MM.1S (cell line): ENCODE results near the gene FAM110D.

ENCODE experiments used
- DNase-seq: peaks from one replicate; pipeline ENCODE4 v3.0.0-alpha.2; 2015
- H2AFZ ChIP-seq: fragments of 300-600 bp; sonication (generic); 2 replicates; pipeline ENCODE4 v1.6.0; 2016; ENCODE audit warnings: antibody characterized with exemption, low read length
- H3F3A ChIP-seq: fragments of 300-600 bp; sonication (generic); 2 replicates; pipeline ENCODE4 v1.6.1; 2016; ENCODE audit warnings: mild to moderate bottlenecking, antibody characterized with exemption, low read length, moderate library complexity, mixed read lengths; ENCODE audit not compliant: insufficient read depth
- H3K27ac ChIP-seq: fragments of 300-600 bp; sonication (generic); 2 replicates; pipeline ENCODE4 v1.5.1; 2016; ENCODE audit warnings: mild to moderate bottlenecking, low read length
- H3K27me3 ChIP-seq: fragments of 300-600 bp; sonication (generic); replicated peaks from 2 replicates; pipeline ENCODE4 v1.6.0; 2016; ENCODE audit warnings: low read length; ENCODE audit not compliant: insufficient read depth
- H3K36me3 ChIP-seq: fragments of 300-600 bp; sonication (generic); replicated peaks from 2 replicates; pipeline ENCODE4 v1.6.1; 2016; ENCODE audit warnings: mild to moderate bottlenecking, low read length, mixed read lengths; ENCODE audit not compliant: insufficient read depth
- H3K4me1 ChIP-seq: fragments of 300-600 bp; sonication (generic); 2 replicates; pipeline ENCODE4 v1.6.1; 2016; ENCODE audit warnings: low read length, mixed read lengths
- H3K4me2 ChIP-seq: fragments of 300-600 bp; sonication (generic); 2 replicates; pipeline ENCODE4 v1.6.0; 2016; ENCODE audit warnings: low read depth, low read length
- H3K4me3 ChIP-seq: fragments of 300-600 bp; sonication (generic); 2 replicates; pipeline ENCODE4 v1.5.1; 2016; ENCODE audit warnings: low read length, mixed read lengths
- H3K79me2 ChIP-seq: fragments of 300-600 bp; sonication (generic); 2 replicates; pipeline ENCODE4 v1.6.1; 2016; ENCODE audit warnings: mixed run types, low read length, mixed read lengths
- H3K9ac ChIP-seq: fragments of 300-600 bp; sonication (generic); 2 replicates; pipeline ENCODE4 v1.6.1; 2016; ENCODE audit warnings: low read length, mixed read lengths
- H3K9me2 ChIP-seq: fragments of 300-600 bp; sonication (generic); replicated peaks from 2 replicates; pipeline ENCODE4 v1.6.1; 2016; ENCODE audit warnings: mild to moderate bottlenecking, low read length, mixed read lengths; ENCODE audit not compliant: insufficient read depth
- H3K9me3 ChIP-seq: fragments of 300-600 bp; sonication (generic); replicated peaks from 2 replicates; pipeline ENCODE4 v1.6.1; 2016; ENCODE audit warnings: mild to moderate bottlenecking, low read length, mixed read lengths; ENCODE audit not compliant: insufficient read depth
- H4K20me1 ChIP-seq: fragments of 300-600 bp; sonication (generic); 2 replicates; pipeline ENCODE4 v1.6.1; 2016; ENCODE audit warnings: mild to moderate bottlenecking, low read length, moderate library complexity, mixed read lengths; ENCODE audit not compliant: insufficient read depth
- CTCF ChIP-seq: fragments of 300-600 bp; sonication (generic); IDR thresholded peaks from 2 replicates; pipeline ENCODE4 v1.5.1; 2016; ENCODE audit warnings: antibody characterized with exemption, low read length, mixed read lengths
- EZH2 ChIP-seq: fragments of 300-600 bp; sonication (generic); optimal IDR thresholded peaks from 2 replicates; pipeline ENCODE3; 2017; ENCODE audit warnings: low read depth, mild to moderate bottlenecking, antibody characterized with exemption, low read length, mixed read lengths
- EZH2phosphoT487 ChIP-seq: fragments of 300-600 bp; sonication (generic); IDR thresholded peaks from 2 replicates; pipeline ENCODE4 v1.6.1; 2018; ENCODE audit warnings: antibody characterized with exemption, low read length

Gene FAM110D

GRCh38 chr1:26191739-26192138 lies 32.9 kb downstream of the FAM110D start:
- H3K9ac ChIP-seq: no peak overlapping the region

DNA sequence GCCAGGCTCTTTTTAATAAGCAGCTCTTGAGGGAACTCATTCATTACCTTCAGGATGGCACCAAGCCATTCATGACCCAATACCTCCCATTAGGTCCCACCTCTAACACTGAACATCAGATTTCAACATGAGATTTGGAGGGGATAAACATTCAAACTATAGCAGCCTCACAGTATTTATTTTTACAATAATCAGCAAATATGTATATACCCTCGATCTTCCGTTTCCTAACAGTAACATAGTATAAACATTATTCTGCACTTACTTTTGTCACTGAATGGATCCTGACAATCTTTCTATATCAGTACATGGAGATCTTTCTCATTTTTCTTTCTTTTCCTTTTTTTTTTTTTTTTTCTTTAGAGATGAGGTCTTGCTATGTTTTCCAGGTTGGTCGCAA lies 36.9 kb downstream of the FAM110D start:
- Histone ChIP-seq H3K9ac (no peak overlapping the region), H3K36me3 (no peaks in the 10 kb centered on the region), H3K27me3 (0 out of 2 replicates have a peak, but pooled peaks cover 3% of the 10 kb centered on the region), H2AFZ (no peak overlapping the region), H3K4me1 (no peaks in the 10 kb centered on the region; the same call in 1 of the 2 replicates), H3K4me3 (no peak overlapping the region), H4K20me1 (no peaks in the 10 kb centered on the region), H3K9me2 (no peaks in the 10 kb centered on the region), H3K4me2 (no peak overlapping the region), H3K79me2 (no peaks in the 10 kb centered on the region), H3K27ac (no peak overlapping the region), H3F3A (no peaks in the 10 kb centered on the region), H3K9me3 (no peaks in the 10 kb centered on the region)
- no peak for TF ChIP-seq CTCF
- no peak for TF ChIP-seq EZH2
- no peak for TF ChIP-seq EZH2phosphoT487
- DNase-seq: no peak

More at GRCh38 chr1:26191739-26192138, 32.9 kb downstream of the FAM110D start:
- H3K9me2 ChIP-seq: no peaks in the 10 kb centered on the region
- H3K4me2 ChIP-seq: no peak overlapping the region
- 0 out of 2 replicates have a peak, but pooled peaks cover 3% of the 10 kb centered on the region for H3K27me3 ChIP-seq
- H3K27ac ChIP-seq: no peak overlapping the region
- H3F3A ChIP-seq: no peaks in the 10 kb centered on the region
- no peak overlapping the region for H2AFZ ChIP-seq
- no peaks in the 10 kb centered on the region for H4K20me1 ChIP-seq
- H3K79me2 ChIP-seq: no peaks in the 10 kb centered on the region
- no peaks in the 10 kb centered on the region; the same call in 1 of the 2 replicates for H3K4me1 ChIP-seq
- no peak overlapping the region for H3K4me3 ChIP-seq
- no peaks in the 10 kb centered on the region for H3K36me3 ChIP-seq
- peak; percentile 36 for DNase-seq
- TF ChIP-seq EZH2 (no peak), EZH2phosphoT487 (no peak), CTCF (no peak)
- no peaks in the 10 kb centered on the region for H3K9me3 ChIP-seq

- Histone ChIP-seq H3K79me2 (no peaks in the 10 kb centered on the region), H3K27ac (no peak overlapping the region), H3F3A (no peaks in the 10 kb centered on the region), H3K4me3 (no peak overlapping the region), H3K9ac (no peak overlapping the region), H2AFZ (no peak overlapping the region), H3K4me1 (peaks cover 13% of the 10 kb centered on the region), H3K9me2 (no peaks in the 10 kb centered on the region), H3K9me3 (no peaks in the 10 kb centered on the region), H3K36me3 (no peaks in the 10 kb centered on the region), H3K27me3 (0 out of 2 replicates have a peak, but pooled peaks cover 3% of the 10 kb centered on the region), H4K20me1 (no peaks in the 10 kb centered on the region), H3K4me2 (no peak overlapping the region)
- no peak for DNase-seq
- TF ChIP-seq EZH2: no peak
- no peak for TF ChIP-seq EZH2phosphoT487
- TF ChIP-seq CTCF: no peak
Measured at GRCh38 chr1:26197301-26197700, 38.4 kb downstream of the FAM110D start.
